ENCODE data around the gene RAB3GAP2.
A peak's percentile ranks its signal among the peaks of the same experiment; 100 is the strongest.
"Not testable (repeated sequence)": the region's sequence is repeated elsewhere in the genome, so short reads cannot be mapped to it uniquely, and the experiment has no call there.

RAB3GAP2 gene

GRCh38 chr1:220274251-220274855 is 2.1 kb upstream of the RAB3GAP2 start:
- FAIRE-seq (no peak), DNase-seq (ENCODE audit: insufficient read length, low spot score) (no peak)
- no peak for TF ChIP-seq POLR2A (IDR thresholded peaks at IDR 0.05; ENCODE audit: low read depth, low read length)

GRCh38 chr1:220272841-220273090 is 513 bp upstream of the RAB3GAP2 start:
- FAIRE-seq (no peak), DNase-seq (ENCODE audit: insufficient read length, low spot score) (no peak)
- TF ChIP-seq POLR2A (IDR thresholded peaks at IDR 0.05; ENCODE audit: low read depth, low read length), result no peak

GRCh38 chr1:220271706-220272046 is 577 bp downstream of the RAB3GAP2 start:
- DNase-seq (ENCODE audit: insufficient read length, low spot score) (peak; percentile 7), FAIRE-seq (no peak)
- TF ChIP-seq POLR2A (IDR thresholded peaks at IDR 0.05; ENCODE audit: low read depth, low read length), result no peak

- DNase-seq (ENCODE audit: insufficient read length, low spot score) (no peak), FAIRE-seq (no peak)
- no peak for TF ChIP-seq POLR2A (IDR thresholded peaks at IDR 0.05; ENCODE audit: low read depth, low read length)
Observed at GRCh38 chr1:220269036-220269435, 3.2 kb downstream of the RAB3GAP2 start.

GRCh38 chr1:220267630-220268029 is 4.6 kb downstream of the RAB3GAP2 start:
- TF ChIP-seq POLR2A (IDR thresholded peaks at IDR 0.05; ENCODE audit: low read depth, low read length), result no peak
- FAIRE-seq (no peak), DNase-seq (ENCODE audit: insufficient read length, low spot score) (no peak)

- FAIRE-seq; DNase-seq (ENCODE audit: insufficient read length, low spot score): not testable (repeated sequence)
Observed at GRCh38 chr1:220260228-220260627, 12.0 kb downstream of the RAB3GAP2 start.

- FAIRE-seq; DNase-seq (ENCODE audit: insufficient read length, low spot score): not testable (repeated sequence)
Observed at GRCh38 chr1:220259756-220260155, 12.5 kb downstream of the RAB3GAP2 start.

GRCh38 chr1:220256194-220256593 is 16.1 kb downstream of the RAB3GAP2 start:
- not testable (repeated sequence) for FAIRE-seq; DNase-seq (ENCODE audit: insufficient read length, low spot score)

- no peak for TF ChIP-seq POLR2A (IDR thresholded peaks at IDR 0.05; ENCODE audit: low read depth, low read length)
- DNase-seq (ENCODE audit: insufficient read length, low spot score) (no peak), FAIRE-seq (no peak)
Observed at GRCh38 chr1:220255204-220255603, 17.0 kb downstream of the RAB3GAP2 start.

- not testable (repeated sequence) for DNase-seq (ENCODE audit: insufficient read length, low spot score); FAIRE-seq
Observed at GRCh38 chr1:220253290-220253689, 19.0 kb downstream of the RAB3GAP2 start.

GRCh38 chr1:220251272-220251671 is 21.0 kb downstream of the RAB3GAP2 start:
- no peak for TF ChIP-seq POLR2A (IDR thresholded peaks at IDR 0.05; ENCODE audit: low read depth, low read length)
- FAIRE-seq, result no peak
- DNase-seq (ENCODE audit: insufficient read length, low spot score), result no peak

GRCh38 chr1:220250681-220251080 is 21.6 kb downstream of the RAB3GAP2 start:
- no peak for TF ChIP-seq POLR2A (IDR thresholded peaks at IDR 0.05; ENCODE audit: low read depth, low read length)
- FAIRE-seq, result no peak
- no peak for DNase-seq (ENCODE audit: insufficient read length, low spot score)

- DNase-seq (ENCODE audit: insufficient read length, low spot score) (no peak), FAIRE-seq (no peak)
- TF ChIP-seq POLR2A (IDR thresholded peaks at IDR 0.05; ENCODE audit: low read depth, low read length), result no peak
Observed at GRCh38 chr1:220249522-220249921, 22.7 kb downstream of the RAB3GAP2 start.

GRCh38 chr1:220248715-220249265 is 23.5 kb downstream of the RAB3GAP2 start:
- FAIRE-seq; DNase-seq (ENCODE audit: insufficient read length, low spot score): not testable (repeated sequence)

- not testable (repeated sequence) for FAIRE-seq; DNase-seq (ENCODE audit: insufficient read length, low spot score)
Observed at GRCh38 chr1:220245900-220246299, 26.4 kb downstream of the RAB3GAP2 start.

- DNase-seq (ENCODE audit: insufficient read length, low spot score) (no peak), FAIRE-seq (no peak)
- TF ChIP-seq POLR2A (IDR thresholded peaks at IDR 0.05; ENCODE audit: low read depth, low read length), result no peak
Observed at GRCh38 chr1:220243947-220244346, 28.3 kb downstream of the RAB3GAP2 start.

All from H54 (cell line).